ENCODE data around the gene CACNA2D3.

Gene CACNA2D3

GRCh38 chr3:54547051-54547450, 424.7 kb downstream of the CACNA2D3 start:
- no peak for DNase-seq

DNA sequence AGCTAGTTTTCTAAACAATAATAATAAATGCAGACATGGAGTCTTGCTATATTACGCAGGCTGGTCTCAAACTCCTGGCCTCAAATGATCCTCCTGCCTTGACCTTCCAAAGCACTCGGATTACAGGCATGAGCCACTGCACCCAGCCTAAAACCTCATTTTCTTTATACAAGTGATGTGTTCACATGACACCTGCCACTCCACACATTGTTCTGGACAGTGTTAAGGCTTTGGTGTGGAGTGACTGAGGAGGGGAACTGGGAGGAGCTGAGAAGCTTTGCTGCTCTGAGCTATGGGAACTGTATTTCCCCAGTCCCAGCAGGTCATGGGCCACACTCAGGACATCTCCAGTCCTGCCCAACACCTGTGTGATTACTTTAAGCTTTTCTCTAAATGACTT, 425.5 kb downstream of the CACNA2D3 start:
- no peak for DNase-seq

- no peak for DNase-seq
Observed at GRCh38 chr3:54549607-54550220, 427.4 kb downstream of the CACNA2D3 start.

DNA sequence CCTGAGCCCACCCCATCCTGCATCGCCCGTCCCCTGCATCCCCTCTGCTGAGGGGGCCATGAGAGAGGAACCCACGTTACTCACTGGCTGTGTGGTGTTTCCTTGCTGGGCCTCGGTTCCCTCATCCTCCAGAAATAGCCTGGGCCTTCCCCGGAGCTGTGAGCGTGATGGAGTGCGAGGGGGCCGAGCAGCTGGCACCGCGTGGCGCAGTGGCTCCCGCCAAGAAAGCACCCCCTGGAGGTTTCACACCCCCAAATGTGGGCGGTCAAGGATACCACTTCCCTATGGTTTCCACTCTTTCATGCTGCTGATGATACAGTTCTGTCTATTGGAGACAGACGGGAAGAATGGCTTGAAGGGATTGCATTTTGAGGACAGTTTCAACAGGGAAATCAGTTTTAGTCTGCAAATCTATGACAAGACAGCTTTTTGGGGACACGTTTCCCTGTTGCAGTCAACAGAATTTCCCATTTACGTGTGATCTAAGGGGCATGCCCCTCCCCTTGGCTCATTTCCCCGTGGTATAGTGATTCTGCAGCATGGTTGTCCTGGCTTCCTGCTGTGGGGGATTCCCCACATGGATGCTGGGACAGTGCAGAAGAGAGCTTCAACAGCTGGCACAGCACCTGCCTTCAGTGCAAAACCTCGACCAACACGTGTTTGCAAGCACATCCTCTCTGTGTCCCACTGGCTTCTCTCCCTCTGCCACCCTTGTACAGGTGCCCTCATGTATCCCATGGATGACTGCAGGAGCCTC, 428.0 kb downstream of the CACNA2D3 start:
- DNase-seq = no peak

DNA sequence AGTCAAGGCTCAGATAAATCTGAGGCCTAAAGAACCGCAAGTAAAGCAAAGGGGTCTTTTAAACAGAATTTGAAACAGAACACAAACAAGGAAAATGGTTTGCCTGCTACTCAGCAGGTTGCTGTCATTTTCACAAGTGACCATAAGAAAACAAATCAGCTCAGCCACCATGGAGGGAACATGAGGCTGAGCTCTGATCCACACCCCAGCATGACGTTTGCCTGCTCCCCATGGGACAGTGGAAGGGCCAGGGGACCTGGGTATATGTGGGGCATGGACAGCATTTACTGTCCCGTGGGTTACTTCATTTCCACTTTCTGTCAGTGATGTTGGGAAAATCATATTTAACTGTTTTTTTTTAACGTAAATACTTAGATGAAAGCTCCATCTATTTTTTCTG, 434.3 kb downstream of the CACNA2D3 start:
- DNase-seq = no peak

DNA sequence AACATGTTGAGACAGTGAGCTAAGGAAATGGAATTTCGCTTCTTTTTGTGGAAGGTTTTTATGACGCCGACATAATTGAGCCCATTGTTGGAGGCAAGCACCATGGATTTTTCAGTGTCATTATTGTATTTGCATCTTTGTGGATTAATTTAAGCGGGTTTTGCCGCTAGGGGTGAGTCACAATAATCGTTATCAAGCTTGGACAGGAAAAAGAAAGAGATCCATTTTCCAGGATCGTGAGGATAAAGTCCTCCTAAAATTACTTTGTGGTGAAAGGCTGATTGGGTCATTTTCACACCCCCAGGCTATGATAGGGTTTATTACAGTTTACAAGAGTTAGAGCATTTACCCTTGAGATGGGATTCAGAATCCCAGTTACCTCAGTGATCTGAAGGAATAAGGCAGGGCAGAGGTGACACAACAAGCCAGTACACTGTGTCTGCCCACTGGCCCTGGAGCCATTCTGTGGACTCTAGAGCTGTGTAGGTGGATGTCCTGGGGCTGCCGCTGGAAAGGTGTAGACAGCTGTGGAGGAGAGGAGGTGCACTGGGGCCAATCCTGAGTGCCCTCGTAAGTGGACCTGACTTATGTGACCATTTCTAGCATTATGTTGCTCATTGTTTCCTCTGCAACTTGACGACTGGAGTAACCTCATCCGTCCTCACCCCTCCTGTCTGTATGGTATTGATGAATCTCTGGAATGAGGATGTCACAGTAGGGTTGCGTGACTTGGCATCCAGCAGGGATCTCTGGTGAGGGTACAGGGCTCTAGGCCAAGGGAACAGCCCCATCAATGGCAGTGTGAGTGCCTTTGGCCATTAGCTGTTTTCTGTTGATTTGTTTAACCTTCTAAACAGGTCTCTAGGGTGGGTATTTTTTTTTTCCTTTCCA, 435.4 kb downstream of the CACNA2D3 start:
- no peak for DNase-seq

DNA sequence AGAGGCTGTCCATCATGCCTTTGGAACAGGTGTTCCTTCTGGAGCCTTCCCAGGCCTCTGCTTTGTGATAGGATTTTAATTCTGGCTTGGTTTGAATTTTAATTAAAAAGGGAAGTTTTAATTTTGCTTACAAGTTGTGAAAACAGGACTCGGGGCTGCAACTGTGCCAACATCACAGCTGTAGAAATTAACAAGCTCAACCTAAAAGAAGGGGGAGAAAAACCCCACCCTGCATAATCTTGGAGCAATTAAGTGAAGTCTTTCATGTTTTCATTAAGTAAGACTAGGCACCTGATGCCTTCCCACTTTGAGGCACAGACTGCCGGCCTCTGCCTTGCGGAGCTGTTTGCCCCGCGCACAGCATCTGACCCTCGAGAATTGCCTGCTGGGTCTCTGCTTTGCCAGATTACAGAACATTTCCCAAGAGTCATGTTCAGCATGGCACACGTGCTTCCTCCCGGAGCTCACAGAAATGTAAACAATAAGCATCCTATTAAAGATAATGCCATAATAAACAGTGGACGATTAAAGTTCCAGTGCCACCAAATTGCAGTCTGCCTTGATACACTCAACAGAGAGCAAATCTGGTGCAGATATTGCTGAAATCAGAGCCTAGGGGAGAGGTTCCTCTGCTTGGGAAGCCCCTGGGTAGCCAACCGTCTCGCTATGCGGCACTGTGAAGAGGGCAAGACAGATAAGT, 441.3 kb downstream of the CACNA2D3 start:
- no peak for DNase-seq

GRCh38 chr3:54564374-54564925, 442.1 kb downstream of the CACNA2D3 start:
- DNase-seq = no peak

DNA sequence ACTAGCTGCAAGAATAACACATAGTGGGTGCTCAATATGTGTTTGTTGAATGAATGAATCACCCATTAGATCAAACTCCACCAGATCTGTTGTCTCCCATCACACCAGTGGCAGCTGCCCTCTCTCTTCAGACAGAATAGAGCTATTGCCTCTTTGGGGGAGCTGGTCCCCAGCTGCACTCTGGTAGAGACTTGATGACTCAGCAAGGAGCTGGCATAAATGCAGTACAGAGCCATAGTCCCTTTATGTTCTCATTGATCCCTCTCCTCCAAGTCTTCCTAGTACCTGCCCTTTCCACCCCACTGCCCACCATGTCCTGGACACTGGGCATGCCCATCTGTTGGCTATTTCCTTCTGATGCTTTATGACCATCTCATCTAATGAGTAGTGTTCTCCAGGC, 443.6 kb downstream of the CACNA2D3 start:
- DNase-seq = no peak

- no peak for DNase-seq
Observed at GRCh38 chr3:54567949-54568348, 445.6 kb downstream of the CACNA2D3 start.

DNA sequence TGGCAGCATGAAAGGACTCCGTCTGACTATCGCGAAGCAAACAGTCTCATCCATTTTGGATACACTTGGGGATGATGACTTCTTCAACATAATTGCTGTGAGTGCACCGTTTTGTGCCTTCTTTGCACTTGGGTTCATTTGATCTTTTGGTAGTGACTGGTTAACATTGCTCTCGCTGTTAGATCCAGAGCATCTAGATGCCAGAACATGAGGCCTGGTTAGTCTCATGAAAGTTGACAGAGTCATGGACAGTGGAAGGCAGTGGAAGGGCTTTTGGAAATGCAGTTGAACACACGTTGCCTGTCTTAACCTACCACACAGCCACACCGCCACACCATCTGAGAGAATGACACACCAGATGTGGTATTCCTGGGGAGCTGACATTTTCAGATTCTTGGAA, 447.7 kb downstream of the CACNA2D3 start:
- no peak for DNase-seq

- no peak for DNase-seq
Observed at GRCh38 chr3:54572197-54572895, 450.0 kb downstream of the CACNA2D3 start.

DNA sequence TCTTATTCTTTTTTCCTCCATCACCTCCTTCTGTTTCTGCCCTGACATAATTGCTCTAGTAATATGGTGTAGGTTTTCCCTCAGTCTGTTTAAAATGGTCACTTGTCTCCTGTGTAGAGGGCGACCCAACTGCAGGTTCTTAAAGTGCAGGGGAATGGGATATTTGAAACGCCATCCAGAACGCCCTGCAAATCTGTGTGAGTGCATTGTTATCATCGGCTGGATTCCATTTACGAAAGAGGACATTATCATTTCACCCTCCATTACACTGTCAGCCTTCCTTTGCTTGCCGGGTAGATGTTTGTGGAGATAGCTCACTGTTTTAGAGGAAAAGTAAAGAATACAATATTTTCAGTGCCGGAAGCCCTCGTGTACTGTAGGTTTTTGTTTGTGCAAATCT, 451.5 kb downstream of the CACNA2D3 start:
- no peak for DNase-seq

DNA sequence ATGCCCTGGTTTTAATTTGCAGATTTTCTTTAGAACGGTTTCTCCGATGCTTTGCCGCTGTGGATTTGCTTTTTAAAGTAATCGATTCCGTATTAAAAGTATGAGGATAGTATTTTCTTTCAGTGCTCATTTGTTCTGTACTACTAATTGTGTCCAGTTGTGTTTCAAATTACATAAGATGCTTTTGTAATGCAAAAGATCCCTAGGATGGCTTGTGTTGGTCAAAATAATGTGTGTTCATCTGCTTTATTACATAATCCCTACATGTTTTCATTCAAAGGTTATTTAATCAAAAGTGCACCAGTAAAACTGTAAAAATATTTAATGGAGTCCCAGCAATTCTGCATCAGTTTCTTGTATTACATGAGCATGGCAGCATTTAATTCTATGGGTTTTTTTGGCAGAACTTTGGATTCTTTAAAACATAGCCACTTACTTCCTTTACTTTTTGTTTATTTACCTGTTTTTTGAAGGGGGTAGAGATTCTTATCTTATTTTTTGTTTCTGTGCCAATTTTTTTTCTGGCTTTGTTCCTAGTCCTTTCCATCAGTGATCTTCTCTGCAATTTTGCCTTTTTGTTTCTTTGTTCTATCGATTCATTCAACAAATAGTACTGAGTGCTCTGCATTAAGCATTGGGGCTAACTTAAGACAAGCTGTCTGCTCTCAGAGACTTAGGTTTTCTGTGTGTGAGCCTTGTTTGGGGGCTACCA, 452.7 kb downstream of the CACNA2D3 start:
- no peak for DNase-seq

GRCh38 chr3:54575618-54575960, 453.2 kb downstream of the CACNA2D3 start:
- no peak for DNase-seq

GRCh38 chr3:54577313-54577712, 455.0 kb downstream of the CACNA2D3 start:
- DNase-seq = no peak

DNA sequence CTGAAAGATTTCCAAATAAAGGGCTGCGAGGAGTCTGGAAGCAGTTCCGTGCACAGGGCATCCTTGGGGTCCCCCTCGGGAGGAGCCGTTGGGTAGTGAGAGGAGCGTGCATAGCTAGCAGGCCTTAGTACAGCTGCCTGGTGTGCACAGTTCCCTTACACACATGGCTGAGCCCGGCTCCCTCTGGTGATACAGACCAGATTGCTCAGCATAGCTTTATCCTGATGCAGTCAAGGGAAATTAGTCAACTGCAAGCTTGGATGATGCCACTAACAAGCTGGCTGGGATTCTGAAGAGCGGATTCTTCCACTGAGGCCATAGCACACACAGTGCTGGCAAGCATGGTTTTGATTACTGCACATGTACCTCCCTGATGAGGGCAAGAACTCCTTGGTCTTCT, 456.1 kb downstream of the CACNA2D3 start:
- no peak for DNase-seq

GRCh38 chr3:54580453-54580852, 458.1 kb downstream of the CACNA2D3 start:
- no peak for DNase-seq

DNA sequence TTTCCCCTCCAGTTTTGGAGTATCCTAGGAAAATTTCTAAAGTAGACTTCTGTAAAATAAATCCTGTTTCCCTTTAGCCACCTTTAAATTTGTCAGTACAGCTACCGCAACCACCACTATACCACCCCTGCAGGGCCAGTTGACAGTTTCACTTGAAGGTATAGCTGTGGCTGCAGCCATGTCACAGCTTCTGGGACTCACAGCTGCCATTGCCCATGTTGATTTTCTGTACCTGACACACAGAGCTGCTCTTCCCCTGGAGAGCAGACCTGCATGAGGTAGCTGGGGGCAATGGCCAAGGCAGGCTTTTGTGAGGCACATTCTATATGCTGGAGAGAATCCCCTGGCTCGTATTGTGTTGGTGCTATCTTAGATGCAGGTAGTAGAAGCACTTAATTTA, 460.1 kb downstream of the CACNA2D3 start:
- DNase-seq = no peak

GRCh38 chr3:54591157-54591556, 468.8 kb downstream of the CACNA2D3 start:
- no peak for DNase-seq

- no peak for DNase-seq
Observed at GRCh38 chr3:54593653-54594052, 471.3 kb downstream of the CACNA2D3 start.

- DNase-seq = no peak
Observed at GRCh38 chr3:54596087-54596486, 473.7 kb downstream of the CACNA2D3 start.

All from activated CD4-positive, alpha-beta T cell treated with anti-CD3 and anti-CD28 coated beads, Interleukin-10, Interleukin-2, amounts not matched to agents 100 ng/mL and 50 ng/mL, durations not matched to agents 16 hours and 8 hours (primary cell).